ENCODE data around the gene JADE1. TPM values are rescaled to one million over a fixed set of nuclear protein-coding genes. Genes with fewer than 3 reads are reported as not detected.

Gene JADE1
- total RNA-seq, 1 experiment from 2014 or later = 39.3 TPM

DNA sequence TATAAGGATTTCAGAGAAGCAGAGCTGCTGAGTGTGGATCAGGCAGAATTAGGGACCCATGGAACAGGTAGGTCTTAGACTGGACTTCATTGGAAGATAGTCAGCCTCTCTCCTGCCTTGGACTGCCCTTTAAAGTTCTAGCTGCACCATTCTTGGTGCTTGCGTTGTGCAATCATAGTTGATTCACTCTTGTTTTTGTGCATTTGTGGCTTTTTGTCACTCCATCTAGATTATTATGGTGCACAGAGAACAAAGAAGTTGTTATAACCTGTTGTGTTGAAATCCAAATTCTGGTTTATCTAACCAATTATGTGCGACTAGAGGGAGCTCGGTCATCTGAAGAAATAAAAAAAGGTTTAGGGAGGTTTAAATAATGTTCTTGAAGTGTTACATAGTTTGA is 59.3 kb downstream of the JADE1 start:
- H3K27ac ChIP-seq (ENCODE audit: low read depth, low read length, poor library complexity, severe bottlenecking) = no peak overlapping the region
- DNase-seq (ENCODE audit: low spot score) = no peak
- no peaks in the 10 kb centered on the region for H3K9me3 ChIP-seq (ENCODE audit: low read depth, low read length, poor library complexity, severe bottlenecking)
- H3K4me3 ChIP-seq (ENCODE audit: low read depth, low read length, poor library complexity, severe bottlenecking) = no peak overlapping the region
- POLR2A ChIA-PET (ENCODE audit: low non-redundant PET) = no interaction called here
- no TSS peak for BruUV-seq (replicated peaks)
- CTCF ChIA-PET = no interaction called here
- TF ChIP-seq, protein P1, sequence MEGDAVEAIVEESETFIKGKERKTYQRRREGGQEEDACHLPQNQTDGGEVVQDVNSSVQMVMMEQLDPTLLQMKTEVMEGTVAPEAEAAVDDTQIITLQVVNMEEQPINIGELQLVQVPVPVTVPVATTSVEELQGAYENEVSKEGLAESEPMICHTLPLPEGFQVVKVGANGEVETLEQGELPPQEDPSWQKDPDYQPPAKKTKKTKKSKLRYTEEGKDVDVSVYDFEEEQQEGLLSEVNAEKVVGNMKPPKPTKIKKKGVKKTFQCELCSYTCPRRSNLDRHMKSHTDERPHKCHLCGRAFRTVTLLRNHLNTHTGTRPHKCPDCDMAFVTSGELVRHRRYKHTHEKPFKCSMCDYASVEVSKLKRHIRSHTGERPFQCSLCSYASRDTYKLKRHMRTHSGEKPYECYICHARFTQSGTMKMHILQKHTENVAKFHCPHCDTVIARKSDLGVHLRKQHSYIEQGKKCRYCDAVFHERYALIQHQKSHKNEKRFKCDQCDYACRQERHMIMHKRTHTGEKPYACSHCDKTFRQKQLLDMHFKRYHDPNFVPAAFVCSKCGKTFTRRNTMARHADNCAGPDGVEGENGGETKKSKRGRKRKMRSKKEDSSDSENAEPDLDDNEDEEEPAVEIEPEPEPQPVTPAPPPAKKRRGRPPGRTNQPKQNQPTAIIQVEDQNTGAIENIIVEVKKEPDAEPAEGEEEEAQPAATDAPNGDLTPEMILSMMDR (conservative IDR thresholded peaks at IDR 0.05; ENCODE audit: low read depth, low read length) = no peak
- no peak for TF ChIP-seq EZH2 (IDR thresholded peaks at IDR 0.05; ENCODE audit: borderline replicate concordance, low read depth, low read length, poor library complexity, severe bottlenecking)
- peaks cover 50% of the 10 kb centered on the region for H3K36me3 ChIP-seq (ENCODE audit: insufficient read depth, low read length, poor library complexity, severe bottlenecking)
- H3K27me3 ChIP-seq (replicated peaks; ENCODE audit: insufficient read depth, low read depth, low read length, poor library complexity) = no peaks in the 10 kb centered on the region
- intact Hi-C loops (cut with micrococcal nuclease; ENCODE audit: unreplicated experiment) = loop anchor here (5.0 to 10.0 kb wide), 3 partner anchors 226 to 676 kb away; partner anchors contain the start of genes C4orf33 and SCLT1
- H3K4me1 ChIP-seq (ENCODE audit: insufficient read depth, low read length, poor library complexity, severe bottlenecking) = no peaks in the 10 kb centered on the region

DNA sequence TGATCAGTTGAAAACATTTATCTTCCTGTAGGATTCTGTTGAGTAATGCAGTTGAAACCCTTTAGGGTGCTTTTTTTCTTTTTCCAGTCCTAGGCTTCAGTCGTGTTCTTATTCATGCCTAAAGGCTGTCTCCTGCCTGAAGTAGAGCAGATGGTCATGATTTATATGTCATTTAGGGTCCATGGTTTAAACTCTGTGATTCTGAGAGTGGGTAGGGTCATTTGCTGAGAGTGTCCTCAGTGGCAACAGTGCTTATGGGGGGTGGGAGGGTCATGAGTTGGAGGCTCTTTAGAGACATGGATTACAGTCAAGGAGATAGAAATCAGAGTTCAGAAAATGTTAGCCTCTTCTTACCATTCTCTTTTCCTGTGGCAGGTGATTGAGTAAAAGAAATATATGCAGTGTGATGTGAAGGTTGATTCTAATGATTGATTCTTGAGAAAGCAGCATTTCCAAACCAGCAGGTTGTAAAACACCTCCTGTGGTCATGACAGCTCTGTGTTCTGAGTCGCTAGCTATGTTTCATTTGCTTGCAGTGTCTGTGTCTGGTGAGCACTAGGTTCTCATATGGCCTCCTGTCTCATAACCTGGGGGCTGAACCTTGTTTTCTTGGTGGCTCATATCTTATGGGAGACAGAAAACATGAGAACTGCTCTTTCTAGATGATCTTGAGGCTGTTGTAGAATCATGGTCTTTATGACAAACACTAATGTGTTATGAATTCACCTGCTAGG is 60.4 kb downstream of the JADE1 start:
- ChIA-PET CTCF (no interaction called here), POLR2A (ENCODE audit: low non-redundant PET) (no interaction called here)
- no peak for DNase-seq (ENCODE audit: low spot score)
- no peak overlapping the region for H3K4me3 ChIP-seq (ENCODE audit: low read depth, low read length, poor library complexity, severe bottlenecking)
- BruUV-seq (replicated peaks) = no TSS peak
- no peaks in the 10 kb centered on the region for H3K27me3 ChIP-seq (replicated peaks; ENCODE audit: insufficient read depth, low read depth, low read length, poor library complexity)
- H3K9me3 ChIP-seq (ENCODE audit: low read depth, low read length, poor library complexity, severe bottlenecking) = no peaks in the 10 kb centered on the region
- intact Hi-C loops (cut with micrococcal nuclease; ENCODE audit: unreplicated experiment) = loop anchor here (5.0 to 10.0 kb wide), 3 partner anchors 225 to 678 kb away; partner anchors contain the start of genes C4orf33 and SCLT1
- no peak for TF ChIP-seq EZH2 (IDR thresholded peaks at IDR 0.05; ENCODE audit: borderline replicate concordance, low read depth, low read length, poor library complexity, severe bottlenecking)
- TF ChIP-seq, protein P1 (conservative IDR thresholded peaks at IDR 0.05; ENCODE audit: low read depth, low read length) = no peak
- no peaks in the 10 kb centered on the region for H3K4me1 ChIP-seq (ENCODE audit: insufficient read depth, low read length, poor library complexity, severe bottlenecking)
- no peak overlapping the region for H3K27ac ChIP-seq (ENCODE audit: low read depth, low read length, poor library complexity, severe bottlenecking)
- peaks cover 43% of the 10 kb centered on the region for H3K36me3 ChIP-seq (ENCODE audit: insufficient read depth, low read length, poor library complexity, severe bottlenecking)

DNA sequence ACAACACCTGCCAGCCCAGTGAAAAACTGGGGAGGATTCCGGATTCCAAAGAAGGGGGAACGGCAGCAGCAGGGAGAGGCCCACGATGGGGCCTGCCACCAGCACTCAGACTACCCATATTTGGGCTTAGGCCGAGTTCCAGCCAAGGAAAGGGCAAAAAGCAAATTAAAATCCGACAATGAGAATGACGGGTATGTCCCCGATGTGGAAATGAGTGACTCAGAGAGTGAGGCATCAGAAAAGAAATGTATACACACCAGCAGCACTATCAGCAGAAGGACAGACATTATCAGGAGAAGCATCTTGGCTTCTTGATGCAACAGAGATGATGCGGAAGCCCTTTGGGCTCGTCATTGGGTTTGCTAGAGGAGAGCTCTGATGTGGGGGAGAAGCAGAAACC is 62.4 kb downstream of the JADE1 start:
- no peaks in the 10 kb centered on the region for H3K27me3 ChIP-seq (replicated peaks; ENCODE audit: insufficient read depth, low read depth, low read length, poor library complexity)
- no peak for DNase-seq (ENCODE audit: low spot score)
- intact Hi-C loops (cut with micrococcal nuclease; ENCODE audit: unreplicated experiment) = no loop called here
- H3K4me3 ChIP-seq (ENCODE audit: low read depth, low read length, poor library complexity, severe bottlenecking) = no peak overlapping the region
- H3K9me3 ChIP-seq (ENCODE audit: low read depth, low read length, poor library complexity, severe bottlenecking) = no peaks in the 10 kb centered on the region
- no TSS peak for BruUV-seq (replicated peaks)
- peaks cover 7% of the 10 kb centered on the region for H3K4me1 ChIP-seq (ENCODE audit: insufficient read depth, low read length, poor library complexity, severe bottlenecking)
- no peak overlapping the region for H3K27ac ChIP-seq (ENCODE audit: low read depth, low read length, poor library complexity, severe bottlenecking)
- TF ChIP-seq EZH2 (IDR thresholded peaks at IDR 0.05; ENCODE audit: borderline replicate concordance, low read depth, low read length, poor library complexity, severe bottlenecking) = no peak
- TF ChIP-seq, protein P1 (conservative IDR thresholded peaks at IDR 0.05; ENCODE audit: low read depth, low read length) = no peak
- peaks cover 38% of the 10 kb centered on the region for H3K36me3 ChIP-seq (ENCODE audit: insufficient read depth, low read length, poor library complexity, severe bottlenecking)
- CTCF ChIA-PET = no interaction called here
- POLR2A ChIA-PET (ENCODE audit: low non-redundant PET) = no interaction called here

Data from A673 (cell line).